HL-60 (cell line): ENCODE measurements around the gene VDR.
"Not testable (repeated sequence)": the region's sequence is repeated elsewhere in the genome, so short reads cannot be mapped to it uniquely, and the experiment has no call there.

Experiments used
- DNase-seq, 2 experiments: peaks; one replicate each; pipeline ENCODE4 v3.0.0-alpha.2; 2010 to 2020; ENCODE audit warnings: low read depth in 1 of 2, low spot score in 1 of 2
- H3K27ac ChIP-seq: fragments of 250-450 bp; sonication (Bioruptor Pico); replicated peaks from 2 replicates; pipeline ENCODE4 v1.5.1; 2020; ENCODE audit warnings: mild to moderate bottlenecking, moderate library complexity
- H3K27me3 ChIP-seq: fragments of 250-450 bp; sonication (Bioruptor Pico); 2 replicates; pipeline ENCODE4 v1.5.1; 2021; ENCODE audit warnings: mild to moderate bottlenecking, moderate library complexity; ENCODE audit not compliant: insufficient read depth, poor library complexity, severe bottlenecking
- H3K4me3 ChIP-seq: replicated peaks from 2 replicates; pipeline ENCODE4 v1.5.1; 2011; ENCODE audit warnings: mild to moderate bottlenecking, control low read depth, low read length; ENCODE audit not compliant: insufficient read depth
- GABPA ChIP-seq: IDR thresholded peaks from 2 replicates; pipeline ENCODE4 v1.6.1; 2012; ENCODE audit warnings: low read depth
- POLR2AphosphoS5 ChIP-seq: IDR thresholded peaks from 2 replicates; pipeline ENCODE4 v1.6.1; 2012; ENCODE audit warnings: low read depth
- SPI1 ChIP-seq: IDR thresholded peaks from 2 replicates; pipeline ENCODE4 v1.6.1; 2012; ENCODE audit warnings: low read depth, mild to moderate bottlenecking, borderline replicate concordance
- TF ChIP-seq, protein P1 (sequence below): IDR thresholded peaks from one replicate; pipeline ENCODE4 v1.5.1; 2011; ENCODE audit warnings: low read length, control low read depth, inconsistent platforms; ENCODE audit not compliant: insufficient read depth
- TF ChIP-seq, protein P2 (sequence below): IDR thresholded peaks from 2 replicates; pipeline ENCODE4 v1.6.1; 2012; ENCODE audit warnings: low read depth; ENCODE audit not compliant: insufficient replicate concordance

VDR gene

DNA sequence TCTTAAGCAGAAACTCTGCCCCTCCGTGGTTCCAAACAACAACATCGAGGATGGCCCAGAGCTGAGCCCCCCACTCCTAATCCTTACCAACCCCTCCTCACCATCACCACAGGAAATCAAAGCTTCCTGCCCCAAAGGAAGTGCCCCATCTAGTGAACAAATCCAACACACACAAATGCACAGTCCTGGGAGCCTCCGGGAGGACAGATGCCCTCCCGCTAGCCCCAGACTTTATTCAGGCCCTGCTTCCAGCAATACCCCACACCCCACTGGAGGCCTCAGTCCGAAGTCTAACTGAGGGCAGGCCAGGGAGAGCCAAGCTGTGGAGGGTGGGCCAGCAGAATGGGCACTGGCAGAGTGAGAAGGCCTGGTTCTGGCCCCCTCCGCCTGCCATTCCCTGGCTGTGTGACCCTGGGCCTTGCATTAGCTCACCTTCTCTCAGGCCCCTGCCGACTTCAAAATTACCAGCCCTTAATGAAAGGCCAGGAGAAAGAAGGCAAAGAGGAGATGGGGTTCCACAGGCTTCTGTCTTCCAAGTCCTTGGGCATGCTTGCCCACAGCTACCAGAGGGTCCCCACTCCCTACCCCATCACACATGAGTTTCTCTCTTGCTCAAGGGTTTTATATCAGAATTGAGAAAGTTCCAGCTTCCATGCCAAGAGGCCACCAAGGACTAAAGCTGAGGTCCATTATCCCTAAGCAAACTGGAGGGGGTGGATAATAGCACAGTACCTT is 87.4 kb downstream of the VDR start:
- Histone ChIP-seq H3K27me3 (no peaks in the 10 kb centered on the region), H3K27ac (no peak overlapping the region), H3K4me3 (no peak overlapping the region)
- TF ChIP-seq POLR2AphosphoS5: no peak
- TF ChIP-seq, protein P1, sequence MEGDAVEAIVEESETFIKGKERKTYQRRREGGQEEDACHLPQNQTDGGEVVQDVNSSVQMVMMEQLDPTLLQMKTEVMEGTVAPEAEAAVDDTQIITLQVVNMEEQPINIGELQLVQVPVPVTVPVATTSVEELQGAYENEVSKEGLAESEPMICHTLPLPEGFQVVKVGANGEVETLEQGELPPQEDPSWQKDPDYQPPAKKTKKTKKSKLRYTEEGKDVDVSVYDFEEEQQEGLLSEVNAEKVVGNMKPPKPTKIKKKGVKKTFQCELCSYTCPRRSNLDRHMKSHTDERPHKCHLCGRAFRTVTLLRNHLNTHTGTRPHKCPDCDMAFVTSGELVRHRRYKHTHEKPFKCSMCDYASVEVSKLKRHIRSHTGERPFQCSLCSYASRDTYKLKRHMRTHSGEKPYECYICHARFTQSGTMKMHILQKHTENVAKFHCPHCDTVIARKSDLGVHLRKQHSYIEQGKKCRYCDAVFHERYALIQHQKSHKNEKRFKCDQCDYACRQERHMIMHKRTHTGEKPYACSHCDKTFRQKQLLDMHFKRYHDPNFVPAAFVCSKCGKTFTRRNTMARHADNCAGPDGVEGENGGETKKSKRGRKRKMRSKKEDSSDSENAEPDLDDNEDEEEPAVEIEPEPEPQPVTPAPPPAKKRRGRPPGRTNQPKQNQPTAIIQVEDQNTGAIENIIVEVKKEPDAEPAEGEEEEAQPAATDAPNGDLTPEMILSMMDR: no peak
- TF ChIP-seq SPI1: no peak
- TF ChIP-seq, protein P2, sequence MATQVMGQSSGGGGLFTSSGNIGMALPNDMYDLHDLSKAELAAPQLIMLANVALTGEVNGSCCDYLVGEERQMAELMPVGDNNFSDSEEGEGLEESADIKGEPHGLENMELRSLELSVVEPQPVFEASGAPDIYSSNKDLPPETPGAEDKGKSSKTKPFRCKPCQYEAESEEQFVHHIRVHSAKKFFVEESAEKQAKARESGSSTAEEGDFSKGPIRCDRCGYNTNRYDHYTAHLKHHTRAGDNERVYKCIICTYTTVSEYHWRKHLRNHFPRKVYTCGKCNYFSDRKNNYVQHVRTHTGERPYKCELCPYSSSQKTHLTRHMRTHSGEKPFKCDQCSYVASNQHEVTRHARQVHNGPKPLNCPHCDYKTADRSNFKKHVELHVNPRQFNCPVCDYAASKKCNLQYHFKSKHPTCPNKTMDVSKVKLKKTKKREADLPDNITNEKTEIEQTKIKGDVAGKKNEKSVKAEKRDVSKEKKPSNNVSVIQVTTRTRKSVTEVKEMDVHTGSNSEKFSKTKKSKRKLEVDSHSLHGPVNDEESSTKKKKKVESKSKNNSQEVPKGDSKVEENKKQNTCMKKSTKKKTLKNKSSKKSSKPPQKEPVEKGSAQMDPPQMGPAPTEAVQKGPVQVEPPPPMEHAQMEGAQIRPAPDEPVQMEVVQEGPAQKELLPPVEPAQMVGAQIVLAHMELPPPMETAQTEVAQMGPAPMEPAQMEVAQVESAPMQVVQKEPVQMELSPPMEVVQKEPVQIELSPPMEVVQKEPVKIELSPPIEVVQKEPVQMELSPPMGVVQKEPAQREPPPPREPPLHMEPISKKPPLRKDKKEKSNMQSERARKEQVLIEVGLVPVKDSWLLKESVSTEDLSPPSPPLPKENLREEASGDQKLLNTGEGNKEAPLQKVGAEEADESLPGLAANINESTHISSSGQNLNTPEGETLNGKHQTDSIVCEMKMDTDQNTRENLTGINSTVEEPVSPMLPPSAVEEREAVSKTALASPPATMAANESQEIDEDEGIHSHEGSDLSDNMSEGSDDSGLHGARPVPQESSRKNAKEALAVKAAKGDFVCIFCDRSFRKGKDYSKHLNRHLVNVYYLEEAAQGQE: no peak
- TF ChIP-seq GABPA: no peak
- DNase-seq: no peak

DNA sequence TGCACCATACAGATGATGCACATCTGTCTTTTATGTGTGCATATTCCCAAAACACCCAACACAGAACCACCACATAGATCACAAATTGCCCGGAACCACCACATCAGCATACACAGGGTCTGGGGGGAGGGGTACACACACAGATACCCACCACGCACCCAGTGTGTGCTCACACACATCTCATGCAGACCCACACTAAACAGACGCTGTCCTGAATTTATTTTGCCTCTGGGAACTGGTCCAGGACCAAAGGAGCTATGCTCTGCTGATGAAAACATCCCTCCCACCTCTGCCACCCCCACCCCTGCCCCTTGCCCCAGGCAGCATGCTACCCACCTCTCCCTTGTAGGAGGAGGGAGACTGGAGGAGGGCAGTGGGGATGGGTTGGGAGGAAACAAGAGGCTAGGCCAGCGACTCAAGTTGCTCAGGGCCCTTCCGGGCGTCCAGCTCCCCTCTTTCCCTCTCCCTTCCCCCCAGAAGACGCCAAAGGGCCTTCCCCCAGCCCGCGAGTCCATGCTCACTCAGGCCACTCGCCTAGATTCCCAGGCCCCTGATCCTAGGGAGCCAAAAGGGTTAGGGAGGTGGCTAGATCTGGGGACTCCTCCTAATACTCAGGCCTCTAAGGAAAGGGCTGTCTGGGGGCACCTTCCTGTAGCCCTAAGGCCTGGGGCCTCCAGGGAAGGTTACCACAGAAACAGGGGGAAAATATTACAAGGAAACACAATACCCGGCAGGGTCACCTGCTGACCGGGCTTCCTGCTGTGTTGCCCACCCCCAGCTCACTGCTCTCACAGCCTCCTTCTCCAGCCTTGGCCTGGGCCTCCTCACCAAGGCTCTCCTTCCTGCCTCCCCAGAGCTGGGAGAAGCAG is 88.2 kb downstream of the VDR start:
- H3K4me3 ChIP-seq: no peak overlapping the region
- no peaks in the 10 kb centered on the region for H3K27me3 ChIP-seq
- DNase-seq: no peak
- no peak for TF ChIP-seq SPI1
- no peak overlapping the region for H3K27ac ChIP-seq

DNA sequence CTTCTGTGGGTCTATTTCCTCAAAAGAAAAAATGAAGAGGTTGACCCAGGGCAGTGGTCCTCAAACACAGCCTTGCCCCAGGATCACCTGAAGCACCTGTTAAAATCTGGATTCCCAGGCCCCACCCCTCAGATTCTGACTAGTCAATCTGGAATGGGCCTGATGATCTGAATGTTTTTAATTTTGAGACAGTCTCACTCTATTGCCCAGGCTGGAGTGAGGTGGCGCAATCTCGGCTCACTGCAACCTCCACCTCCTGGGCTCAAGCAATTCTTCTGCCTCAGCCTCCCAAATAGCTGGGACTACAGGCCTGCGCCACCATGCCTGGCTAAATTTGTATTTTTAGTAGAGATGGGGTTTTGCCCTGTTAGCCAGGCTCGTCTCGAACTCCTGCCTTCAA is 89.3 kb downstream of the VDR start:
- H3K4me3 ChIP-seq, H3K27me3 ChIP-seq, DNase-seq: not testable (repeated sequence)
- H3K27ac ChIP-seq: peak overlapping the region; percentile 91

DNA sequence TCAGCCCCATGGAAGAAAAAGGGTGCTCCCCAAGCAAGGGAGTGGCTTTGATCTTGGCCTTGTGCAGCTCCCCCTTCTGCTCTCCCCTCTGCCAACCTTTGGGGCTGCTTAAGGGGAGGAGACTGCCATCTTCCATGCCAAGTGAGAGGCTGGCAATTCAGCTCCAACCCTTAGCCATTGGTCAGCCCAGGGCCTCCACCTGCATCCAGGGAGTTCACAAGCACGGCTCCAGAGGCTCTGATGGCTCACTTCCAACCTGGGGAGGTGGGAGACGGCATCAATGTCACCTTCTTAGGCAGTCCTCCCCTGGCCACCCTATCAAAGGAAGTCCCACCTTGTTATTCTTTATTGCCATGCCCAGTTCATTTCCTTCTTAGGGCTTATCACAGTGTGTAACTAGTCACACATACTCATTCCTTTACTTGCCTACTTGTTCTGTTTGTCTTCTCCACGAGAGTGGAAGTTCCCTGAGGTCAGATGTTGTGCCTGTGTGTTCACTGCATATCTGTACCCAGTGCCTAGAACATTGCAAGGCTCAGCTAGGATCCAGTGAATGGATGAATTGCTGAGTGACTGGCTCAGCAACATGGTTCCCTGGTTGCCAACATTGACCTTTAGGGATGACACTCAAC is 90.1 kb downstream of the VDR start:
- no peak for DNase-seq
- no peak overlapping the region for H3K4me3 ChIP-seq
- peak overlapping the region; percentile 91 for H3K27ac ChIP-seq
- TF ChIP-seq, protein P1: no peak
- TF ChIP-seq POLR2AphosphoS5 (no peak), SPI1 (no peak)
- TF ChIP-seq, protein P2: no peak
- no peaks in the 10 kb centered on the region for H3K27me3 ChIP-seq
